GM19238 (cell line): ENCODE measurements around the gene TMEM25.

Experiments
- DNase-seq: peaks from one replicate; pipeline ENCODE4 v3.0.0; 2011; ENCODE audit warnings: low spot score; ENCODE audit not compliant: insufficient read length

Gene TMEM25

DNA sequence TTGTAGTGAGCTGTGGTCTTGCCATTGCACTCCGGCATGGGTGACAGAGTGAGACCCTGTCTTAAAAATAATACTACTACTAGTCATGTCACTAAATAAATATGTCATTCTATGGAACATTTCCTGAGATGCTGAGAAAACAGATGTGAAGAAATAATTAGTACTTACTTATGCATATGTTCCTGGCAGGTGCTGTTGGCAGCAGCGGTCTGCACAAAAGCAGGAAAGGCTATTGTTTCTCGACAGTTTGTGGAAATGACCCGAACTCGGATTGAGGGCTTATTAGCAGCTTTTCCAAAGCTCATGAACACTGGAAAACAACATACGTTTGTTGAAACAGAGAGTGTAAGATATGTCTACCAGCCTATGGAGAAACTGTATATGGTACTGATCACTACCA lies 50.1 kb downstream of the TMEM25 start:
- no peak for DNase-seq
